NCI-H146 treated with DMSO at 0.1 percent for 48 hours (cell line): ENCODE results near the gene PEX10.

Experiments
- DNase-seq: peaks from one replicate; lab custom pipeline; 2025; ENCODE audit not compliant: unreplicated experiment; lab: John Stamatoyannopoulos, UW

The PEX10 gene

DNA sequence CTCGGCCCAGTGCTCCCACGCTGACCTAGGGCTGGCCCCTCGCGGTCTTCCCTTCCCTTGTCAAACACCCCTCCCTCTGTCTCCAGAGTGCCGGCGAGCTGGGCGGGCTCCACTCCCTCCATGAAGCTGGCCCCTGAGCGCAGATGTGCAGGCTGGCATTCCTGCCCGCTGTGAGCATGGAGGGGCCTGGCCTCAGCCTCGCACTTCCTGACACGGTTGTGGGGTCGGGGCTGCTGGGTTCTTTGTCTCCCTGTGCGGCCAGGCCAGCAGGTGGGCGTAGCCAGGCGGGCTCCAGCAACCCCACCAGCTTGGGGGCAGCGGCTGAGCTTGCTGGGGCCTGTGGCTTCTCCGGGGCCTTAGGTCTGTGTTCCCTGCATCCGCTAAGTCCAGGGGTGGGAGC lies 14.2 kb upstream of the PEX10 start:
- no peak for DNase-seq

DNA sequence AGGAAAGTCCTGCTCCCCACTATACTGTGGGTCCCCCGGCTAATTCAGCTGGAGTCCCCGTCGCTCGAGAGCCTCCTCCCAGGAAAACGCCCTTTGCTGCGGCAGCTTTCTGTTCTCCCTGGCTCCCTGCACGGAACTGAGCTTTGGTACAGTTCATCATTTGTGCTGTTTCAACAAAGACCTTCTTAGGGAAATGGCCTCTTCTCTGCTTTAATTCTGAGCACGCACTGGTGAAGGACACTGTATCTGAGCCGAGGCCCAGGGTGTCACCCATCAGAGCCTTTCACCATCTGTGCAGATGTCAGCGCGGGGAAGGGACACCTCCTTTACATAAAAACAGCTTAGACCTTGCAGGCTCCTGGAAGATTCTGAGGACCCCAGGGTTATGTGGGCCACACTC lies 13.5 kb upstream of the PEX10 start:
- DNase-seq = no peak

DNA sequence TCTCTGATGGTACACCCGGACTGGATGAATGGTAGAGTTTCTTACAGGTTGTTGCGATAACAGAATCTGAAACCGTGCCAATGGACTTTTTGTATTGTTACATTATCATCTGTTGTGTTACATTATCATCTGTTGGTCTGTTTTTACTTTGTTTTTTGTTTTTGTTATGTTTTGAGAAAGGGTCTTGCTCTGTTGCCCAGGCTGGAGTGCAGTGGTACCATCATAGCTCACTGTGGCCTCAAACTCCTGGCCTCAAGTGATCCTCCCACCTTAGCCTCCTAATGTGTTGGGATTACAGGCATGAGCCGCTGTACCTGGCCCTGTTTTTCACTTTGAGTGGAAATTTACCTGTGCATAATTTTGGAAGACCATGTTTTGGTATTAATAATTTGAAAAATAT lies 10.2 kb upstream of the PEX10 start:
- no peak for DNase-seq

DNA sequence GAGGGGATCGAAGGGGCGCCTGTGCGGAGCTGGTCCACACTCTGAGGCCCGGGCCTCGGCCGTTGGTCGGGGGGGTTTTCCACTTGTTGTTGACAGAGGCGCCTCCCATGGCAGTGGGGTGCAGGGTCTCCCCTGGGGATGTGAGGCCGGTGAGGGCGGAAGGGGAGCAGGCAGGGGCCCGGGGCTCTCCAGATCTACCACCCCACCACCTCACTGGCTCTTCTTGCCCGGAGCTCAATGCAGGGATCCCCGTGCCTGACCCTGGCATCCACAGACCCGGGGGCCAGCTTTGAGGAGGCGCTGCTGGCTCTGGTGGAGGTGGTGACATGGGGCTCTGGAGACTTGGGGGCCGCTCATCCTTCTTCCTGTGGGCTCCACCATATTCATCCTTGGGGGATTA lies 7.1 kb upstream of the PEX10 start:
- DNase-seq = no peak

DNA sequence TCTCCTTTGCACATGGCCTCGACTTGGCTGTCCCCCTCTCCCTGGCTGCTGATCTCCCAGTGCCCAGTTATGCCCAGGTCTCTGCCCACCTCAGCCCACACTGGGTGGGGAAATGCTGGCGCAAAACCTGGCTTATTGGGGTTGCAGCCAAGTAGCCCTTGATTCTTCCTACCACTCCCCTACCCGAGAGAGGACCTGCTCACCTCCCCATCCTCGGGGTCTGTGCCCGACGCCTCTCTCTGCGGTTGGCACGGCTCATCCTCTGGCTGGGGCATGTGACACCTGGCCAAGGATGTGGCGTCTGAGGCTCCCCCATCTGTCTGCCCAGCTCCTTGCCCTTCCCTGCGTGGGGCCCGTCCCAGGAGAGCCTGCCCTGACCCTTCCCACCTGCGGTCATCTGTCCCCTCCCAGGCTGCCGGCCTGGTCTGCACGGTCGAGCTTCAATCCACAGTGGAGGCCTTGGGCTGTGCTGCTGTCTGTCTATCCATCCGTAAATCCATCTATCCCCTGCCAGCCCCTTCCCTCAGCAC lies 6.5 kb upstream of the PEX10 start:
- DNase-seq = no peak

DNA sequence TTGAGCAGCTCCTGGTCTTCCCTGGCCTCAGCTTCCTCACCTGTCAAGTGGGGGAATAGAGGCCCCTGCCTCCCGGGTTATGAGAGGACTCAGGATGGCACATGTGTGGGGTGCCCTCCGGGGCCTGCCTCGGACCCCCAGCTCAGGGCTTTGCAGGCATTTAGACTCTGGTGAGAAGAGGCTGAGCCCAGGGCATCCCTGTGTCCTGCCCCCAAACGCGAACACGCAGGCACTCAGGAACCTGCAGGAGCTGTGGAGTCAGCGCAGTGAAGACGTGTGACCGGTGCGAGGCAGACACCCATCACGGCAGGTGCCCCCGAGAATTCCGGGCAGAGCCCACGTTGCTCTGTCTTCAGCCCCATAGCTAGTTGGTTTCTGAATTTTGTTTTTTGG lies 5.5 kb upstream of the PEX10 start:
- no peak for DNase-seq

DNA sequence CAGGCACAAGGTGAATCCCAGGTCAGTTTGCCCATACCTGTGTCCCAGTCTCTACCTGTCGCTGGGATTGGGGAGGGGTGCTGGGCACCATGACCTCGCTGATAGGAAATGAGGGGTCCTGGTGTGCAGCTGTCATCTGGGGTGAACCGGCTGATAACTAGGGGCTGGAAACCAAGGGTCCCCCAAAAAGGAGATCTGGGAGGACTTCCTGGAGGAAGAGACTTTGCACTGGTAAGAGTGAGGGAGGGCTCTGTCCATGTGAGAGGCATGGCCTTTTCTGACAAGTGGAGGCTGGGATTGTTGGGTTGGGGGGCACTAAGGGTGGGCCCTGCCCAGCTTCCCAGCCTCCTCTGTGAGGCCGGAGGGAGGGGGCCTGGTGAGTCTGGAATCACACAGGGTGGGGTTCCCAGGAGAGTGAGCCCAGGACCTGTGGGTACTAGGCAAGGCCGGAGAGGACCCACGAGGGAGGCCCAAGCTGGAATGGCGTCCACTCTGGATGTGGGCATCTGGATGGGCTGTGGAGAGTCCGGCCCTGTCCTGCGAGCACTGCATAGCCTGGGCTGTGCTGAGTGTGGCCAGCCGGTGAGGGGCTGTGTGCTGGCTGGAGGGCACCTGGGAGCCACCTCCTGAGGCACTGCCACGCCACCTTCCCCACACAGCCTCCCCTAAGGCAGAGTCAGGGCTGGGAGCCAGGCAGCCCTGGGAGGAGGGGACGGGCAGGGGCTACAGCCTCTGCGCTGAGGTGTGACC lies 4.9 kb upstream of the PEX10 start:
- no peak for DNase-seq

DNA sequence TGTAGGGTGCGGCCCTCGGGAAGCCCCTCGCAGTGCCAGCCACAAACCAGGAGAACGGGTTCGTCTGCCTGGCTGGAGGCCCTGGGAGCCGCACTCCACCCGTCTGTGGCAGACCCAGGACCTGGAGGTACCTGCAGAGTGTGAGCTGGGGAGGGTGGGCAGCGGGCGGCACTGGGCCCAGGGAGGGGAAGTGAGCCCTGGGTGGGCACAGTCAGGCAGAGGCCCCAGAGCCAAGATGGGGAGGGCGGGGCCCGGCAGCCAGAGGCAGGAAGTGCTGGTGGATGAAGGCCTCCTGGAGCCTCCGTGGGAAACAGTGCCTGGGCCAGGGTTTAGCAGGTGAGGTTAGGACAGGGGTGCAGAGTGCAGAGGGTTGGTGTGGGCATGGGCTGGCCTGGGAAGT lies 4.0 kb upstream of the PEX10 start:
- DNase-seq = no peak

DNA sequence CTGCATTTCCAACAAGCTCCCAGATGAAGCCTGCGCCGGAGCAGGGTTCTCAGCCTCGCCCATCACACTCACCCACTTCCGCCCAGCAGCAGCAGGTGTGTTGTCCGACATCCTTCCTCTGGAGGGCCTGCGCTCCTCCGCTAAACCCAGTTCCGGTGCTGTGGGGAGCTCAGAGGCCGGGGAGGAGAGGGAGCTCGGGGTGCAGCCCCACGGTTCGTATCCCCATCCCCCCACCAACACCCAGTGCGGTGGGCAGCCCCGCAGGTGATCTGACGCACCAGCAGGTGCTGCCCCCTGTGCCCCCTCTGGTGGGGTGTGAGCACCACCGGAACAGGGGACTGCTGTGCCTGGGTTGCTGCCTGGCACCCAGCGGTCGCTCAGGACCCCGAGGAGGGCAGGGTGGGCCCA lies 3.4 kb upstream of the PEX10 start:
- DNase-seq = peak; percentile 16

DNA sequence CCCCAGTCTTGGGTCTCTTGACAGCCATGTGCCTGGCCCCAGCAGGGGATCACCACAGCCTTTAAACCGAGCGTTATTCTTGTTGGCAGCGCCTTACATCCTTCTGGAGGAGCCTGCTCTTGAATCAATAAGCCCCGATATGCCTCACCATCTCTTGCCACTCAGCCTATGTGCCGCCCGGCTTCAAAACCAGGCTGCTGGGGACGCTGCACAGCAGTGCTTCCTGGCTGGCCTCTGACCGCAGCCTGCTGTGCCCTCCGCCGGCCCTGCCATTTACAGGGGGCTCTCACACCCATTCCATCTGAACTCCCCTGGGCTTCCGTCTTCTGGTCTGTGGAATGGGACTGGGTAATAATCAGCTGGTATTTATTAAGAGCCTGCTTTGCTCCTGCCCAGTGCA lies 3.0 kb upstream of the PEX10 start:
- no peak for DNase-seq

DNA sequence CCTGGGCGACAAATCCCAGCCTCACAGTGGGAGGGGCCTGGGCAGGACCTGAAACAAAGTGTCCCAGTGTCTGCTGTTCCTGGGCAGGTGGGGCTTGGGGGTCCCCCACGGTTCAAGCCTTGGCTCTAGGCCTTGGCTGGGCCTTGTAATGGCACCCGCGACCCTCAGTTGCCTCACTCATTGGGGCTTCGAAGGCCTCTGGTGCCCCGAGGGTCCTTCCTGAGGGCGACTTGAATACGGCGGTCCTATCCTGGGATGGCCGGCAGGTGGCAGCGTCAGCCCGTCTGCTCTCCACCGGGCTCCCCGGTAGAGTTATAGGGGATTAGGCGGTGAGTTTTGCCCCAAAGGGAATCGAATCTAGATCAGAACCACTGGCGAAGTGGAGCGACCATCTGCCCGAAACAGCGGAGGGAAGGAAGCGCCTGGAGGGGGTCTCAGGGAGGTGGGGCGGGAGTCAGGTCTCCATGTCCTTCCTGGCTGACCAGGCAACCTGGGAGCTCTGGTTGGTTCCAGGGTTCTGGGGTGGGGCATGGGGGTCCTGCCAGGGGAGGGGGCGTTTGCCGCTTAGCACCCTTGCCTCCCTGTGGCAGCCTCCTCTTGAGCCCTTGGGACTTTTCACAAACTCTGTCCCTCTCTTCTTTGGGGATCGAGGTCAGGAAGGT lies 2.1 kb upstream of the PEX10 start:
- DNase-seq = peak; percentile 11

DNA sequence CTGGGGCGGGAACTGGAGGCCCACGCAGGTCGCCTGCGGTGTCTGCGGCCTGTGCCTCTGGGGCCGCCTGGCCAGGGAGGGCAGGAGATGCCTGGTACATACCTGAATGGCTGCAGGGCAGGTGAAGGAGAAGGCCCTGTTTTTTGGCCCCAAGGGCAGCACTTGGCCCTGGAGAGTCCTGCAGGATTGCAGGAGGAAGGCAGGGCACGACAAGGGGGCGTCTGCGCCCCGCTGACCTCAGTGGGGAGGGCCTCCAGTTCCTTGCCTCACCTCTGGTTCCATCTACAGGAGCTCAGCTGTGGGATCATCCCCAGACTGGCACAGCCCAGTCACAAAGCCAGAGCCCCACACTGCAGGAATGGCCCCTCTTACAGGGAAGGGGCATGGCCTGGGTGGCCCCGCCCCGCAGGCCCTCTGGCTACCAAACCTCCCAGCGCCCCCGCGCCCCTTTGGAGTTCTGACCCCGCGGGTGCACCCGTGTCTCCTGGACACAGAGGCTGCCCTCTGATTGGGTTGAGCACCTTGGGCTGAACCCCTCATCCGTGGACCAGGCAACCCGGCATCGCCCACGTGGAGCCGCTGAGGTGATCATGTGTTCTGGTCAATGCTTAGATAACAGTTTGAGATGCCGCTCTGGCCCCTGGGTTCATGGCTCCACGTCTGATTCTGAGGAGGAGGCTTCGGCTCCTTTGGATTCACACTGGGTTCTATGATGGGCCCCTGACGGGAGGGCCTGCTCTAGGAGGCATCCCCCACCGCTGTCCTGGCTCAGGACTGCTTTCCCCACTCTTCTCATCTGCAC lies 1.3 kb upstream of the PEX10 start:
- no peak for DNase-seq

DNA sequence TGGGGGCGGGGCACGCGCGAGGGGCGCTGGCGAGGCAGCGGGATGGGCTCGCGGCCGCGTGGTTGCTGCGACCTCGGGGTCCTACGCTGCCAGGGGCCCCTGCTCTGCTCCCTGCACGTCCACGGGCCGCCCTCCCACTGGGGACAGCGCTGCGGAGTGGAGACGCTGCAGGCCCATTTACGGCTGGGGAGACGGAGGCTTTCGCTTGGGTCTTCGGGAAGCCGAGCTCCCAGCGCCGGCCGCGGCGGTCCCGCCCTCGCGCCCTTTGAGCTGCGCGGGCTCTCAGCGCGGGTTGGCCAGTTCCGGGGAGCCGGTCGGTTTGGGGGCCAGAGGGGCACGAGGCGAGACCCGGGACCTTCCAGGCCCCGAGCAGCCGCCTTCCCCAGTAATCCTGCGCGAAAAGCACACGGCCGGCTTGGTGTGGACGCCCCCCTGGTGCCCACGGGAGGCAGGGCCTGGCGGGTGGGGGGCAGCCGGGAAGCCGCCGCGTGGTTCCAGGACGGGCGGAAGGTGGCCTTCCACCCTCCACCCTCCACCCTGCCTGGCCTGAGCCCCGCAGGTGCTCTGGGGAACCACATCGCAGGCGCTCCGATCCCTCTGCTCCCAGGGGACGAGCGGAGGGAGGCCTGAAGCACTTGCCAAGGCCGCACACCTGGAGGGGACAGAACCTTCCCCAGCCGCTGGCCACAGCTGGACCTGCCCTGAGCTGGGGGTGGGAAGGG lies 570 bp upstream of the PEX10 start:
- no peak for DNase-seq

DNA sequence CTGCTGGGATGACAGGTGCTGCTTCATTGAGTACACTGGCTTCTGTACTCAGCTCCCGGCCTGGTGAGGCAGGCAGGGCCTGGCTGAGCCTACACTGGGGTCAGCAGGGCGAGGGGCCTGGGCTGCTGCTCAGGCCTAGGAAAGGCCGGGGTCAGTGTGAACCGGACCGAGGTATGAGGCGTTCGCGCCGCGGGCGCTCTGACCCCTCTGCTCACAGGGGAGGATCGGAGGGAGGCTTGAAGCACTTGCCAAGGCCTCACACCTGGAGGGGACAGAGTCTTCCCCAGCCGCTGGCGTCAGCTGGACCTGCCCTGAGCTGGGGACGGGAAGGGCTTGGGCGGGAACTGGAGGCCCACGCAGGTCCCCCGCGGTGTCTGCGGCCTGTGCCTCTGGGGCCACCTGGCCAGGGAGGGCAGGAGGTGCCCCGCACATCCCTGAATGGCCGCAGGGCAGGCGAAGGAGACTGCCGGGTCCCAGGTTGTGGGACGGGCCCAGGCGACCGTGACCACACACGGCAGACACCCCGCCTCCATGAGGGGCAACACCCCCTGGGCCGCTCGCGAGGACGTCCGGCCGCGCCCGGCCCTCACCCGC lies 466 bp downstream of the PEX10 start:
- no peak for DNase-seq

DNA sequence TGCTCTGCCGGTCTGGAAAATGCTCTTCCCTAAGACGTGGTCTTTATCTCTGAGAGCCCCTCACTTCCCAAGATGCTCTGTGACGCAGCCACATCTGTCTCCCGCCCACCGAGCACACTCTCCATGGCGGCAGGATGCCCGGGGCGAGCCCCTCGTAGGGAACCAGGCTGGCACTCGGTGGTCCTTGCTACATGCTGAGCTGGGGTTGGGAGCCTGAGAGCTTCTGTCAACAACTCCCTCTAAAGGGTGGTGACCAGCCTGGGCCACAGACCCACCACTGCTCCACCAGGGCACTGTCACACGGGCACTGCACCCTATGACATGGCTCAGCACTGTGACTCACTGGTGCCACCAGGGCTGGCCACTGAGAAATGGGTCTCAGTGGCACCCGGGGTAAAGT lies 2.6 kb downstream of the PEX10 start:
- no peak for DNase-seq

DNA sequence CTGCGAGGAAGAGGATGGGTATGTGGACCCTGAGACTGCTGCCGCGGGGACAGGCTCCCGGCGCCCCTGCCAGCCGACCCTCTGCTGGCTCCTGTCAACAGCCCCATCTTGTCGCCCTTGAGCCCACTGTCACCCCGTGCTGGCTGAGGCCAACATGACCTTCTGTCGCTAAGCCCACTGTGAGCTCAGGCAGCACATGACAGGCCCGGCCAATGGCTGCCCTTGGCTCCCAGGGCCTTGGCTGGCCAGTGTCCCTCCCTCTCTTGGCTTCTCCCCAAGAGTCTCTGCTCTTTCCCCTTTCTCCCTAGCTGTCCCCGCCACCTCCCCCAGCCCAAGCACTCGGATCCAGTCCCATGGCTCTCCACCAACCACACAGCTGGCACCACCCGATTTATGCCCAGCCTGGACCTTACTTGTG lies 3.5 kb downstream of the PEX10 start:
- no peak for DNase-seq

DNA sequence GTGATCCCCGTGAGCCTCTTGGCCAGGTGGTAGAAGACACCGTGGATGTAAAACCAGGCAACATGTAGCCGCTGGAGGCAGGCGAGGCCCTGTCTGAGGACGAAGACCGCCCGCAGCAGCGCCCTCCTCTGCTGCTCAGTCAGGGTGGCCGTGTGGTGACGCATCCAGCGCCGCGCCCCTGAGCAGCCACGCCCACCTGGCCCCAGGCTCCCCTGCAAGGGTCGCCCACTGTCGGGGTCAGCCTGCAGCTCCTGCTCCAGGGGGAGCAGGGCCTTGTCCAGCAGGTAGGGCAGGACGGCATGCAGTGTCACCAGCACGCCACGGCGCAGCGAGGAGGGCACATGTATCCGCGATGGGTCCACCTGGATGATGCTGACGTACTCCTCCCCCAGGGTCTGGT lies 3.9 kb downstream of the PEX10 start:
- DNase-seq = no peak

DNA sequence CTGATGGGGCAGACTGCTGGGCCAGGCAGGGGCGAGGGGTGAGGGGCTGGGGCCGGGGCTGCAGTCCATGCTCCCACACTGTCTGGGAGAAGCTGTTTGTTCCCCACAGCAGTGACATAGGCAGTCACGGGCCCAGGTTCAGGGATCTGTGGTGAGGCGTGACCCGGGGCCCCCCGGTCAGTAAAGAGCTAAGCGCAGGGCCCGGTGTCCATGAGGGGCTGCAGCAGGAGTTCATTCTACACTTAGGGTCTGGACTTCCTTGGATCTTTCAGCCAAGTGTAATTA lies 4.4 kb downstream of the PEX10 start:
- DNase-seq = no peak

DNA sequence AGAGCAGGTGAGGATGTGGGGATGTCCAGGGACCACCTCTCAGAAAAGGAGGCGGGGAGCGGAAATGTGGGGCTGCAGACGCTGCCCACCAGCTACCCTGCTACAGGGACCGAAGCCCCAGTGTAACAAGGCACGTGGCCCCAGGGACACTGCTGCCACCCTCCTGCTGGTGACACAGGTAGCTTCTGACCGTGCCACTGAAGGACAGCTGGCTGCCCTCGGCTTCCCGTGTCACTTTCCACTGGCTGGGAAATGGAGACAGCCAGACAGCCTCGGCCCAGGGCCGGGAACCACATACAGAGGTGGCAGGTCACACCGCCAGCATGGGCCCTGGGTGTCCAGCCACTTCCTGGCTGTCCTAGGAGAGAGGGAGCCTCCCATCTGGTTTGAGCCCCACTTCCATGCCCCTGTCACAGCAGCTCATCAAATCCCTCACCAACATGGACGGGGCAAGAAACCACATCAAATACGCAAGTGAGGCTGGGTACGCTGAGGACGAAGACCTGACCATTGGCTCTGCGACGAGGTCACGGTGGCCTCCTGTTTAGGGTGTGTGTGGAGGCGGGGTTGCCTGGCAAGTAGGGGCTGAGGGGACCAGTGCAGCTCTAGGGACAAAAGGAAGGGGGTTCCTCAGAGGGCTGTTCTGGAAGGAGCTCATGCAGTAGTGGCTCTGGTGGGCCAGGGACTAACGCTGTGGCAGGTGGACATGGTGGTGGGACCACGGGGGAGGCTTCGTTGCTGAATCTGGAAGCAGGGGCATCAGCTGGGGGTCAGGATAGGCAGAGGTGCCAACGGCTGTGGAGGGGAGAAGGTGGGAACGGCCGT lies 5.0 kb downstream of the PEX10 start:
- no peak for DNase-seq

DNA sequence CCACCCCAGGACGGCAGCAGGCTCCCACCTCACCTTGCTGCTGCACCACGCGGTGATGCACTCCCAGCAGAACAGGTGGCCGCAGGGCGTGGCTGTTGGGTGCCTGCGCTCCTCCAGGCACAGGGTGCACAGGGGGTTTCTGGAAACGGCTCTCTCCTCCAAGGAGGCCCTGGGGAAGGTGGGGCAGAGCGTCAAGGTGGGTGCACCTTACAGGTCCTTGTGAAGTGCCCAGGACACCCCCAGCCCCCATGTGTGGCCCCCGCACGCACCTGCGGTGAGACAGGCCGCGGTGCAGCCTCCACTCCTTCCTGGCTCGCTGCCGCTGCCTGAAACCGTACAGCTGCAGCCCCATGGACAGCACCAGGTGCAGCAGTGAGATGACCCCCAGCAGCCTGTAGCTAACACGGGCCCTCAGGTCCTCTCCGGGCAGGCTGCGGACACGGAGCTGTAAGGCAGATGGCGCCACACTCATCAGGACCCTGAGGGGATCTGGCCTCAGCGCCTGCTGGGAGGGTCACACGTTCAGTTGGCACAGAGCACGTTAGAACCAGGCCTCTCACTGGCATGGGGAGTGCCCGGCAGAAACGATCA lies 5.8 kb downstream of the PEX10 start:
- DNase-seq = no peak
